CD8-positive, alpha-beta memory T cell (primary cell): ENCODE results near the gene GFER. TPM values are rescaled to one million over a fixed set of nuclear protein-coding genes. Genes with fewer than 3 reads are reported as not detected.
A peak's percentile ranks its signal among the peaks of the same experiment; 100 is the strongest.
"Not testable (repeated sequence)": the region's sequence is repeated elsewhere in the genome, so short reads cannot be mapped to it uniquely, and the experiment has no call there.

Source experiments
- CTCF ChIA-PET: fragments of 350-600 bp; sonication (Branson Sonifier 250); formaldehyde crosslinking; loops from one replicate; lab custom pipeline; 2021; ENCODE audit warnings: antibody characterized with exemption; lab: Charles Lee
- POLR2A ChIA-PET: fragments of 350-600 bp; sonication (Branson Sonifier 250); formaldehyde crosslinking; loops from one replicate; lab custom pipeline; 2021; ENCODE audit warnings: antibody characterized with exemption; lab: Charles Lee
- DNase-seq, 5 donors: peaks; one replicate each; pipeline versions ENCODE4 v3.0.0 to v3.0.0-alpha.2; 2020 to 2022; ENCODE audit warnings: mixed read lengths in 1 of 5
- H3K27ac ChIP-seq: one replicate; pipeline ENCODE4 v1.7.0; 2013; ENCODE audit warnings: low read depth, mild to moderate bottlenecking, low read length, moderate library complexity
- H3K27me3 ChIP-seq: 2 replicates; pipeline ENCODE4 v1.7.0; 2013; ENCODE audit warnings: low read length, mild to moderate bottlenecking; ENCODE audit not compliant: insufficient read depth, poor library complexity, severe bottlenecking
- H3K36me3 ChIP-seq: 2 replicates; pipeline ENCODE4 v1.7.0; 2013; ENCODE audit warnings: mild to moderate bottlenecking, low read length, moderate library complexity; ENCODE audit not compliant: insufficient read depth
- H3K4me1 ChIP-seq: 2 replicates; pipeline ENCODE4 v1.7.0; 2013; ENCODE audit warnings: mild to moderate bottlenecking, low read length, moderate library complexity; ENCODE audit not compliant: insufficient read depth
- H3K4me3 ChIP-seq: 2 replicates; pipeline ENCODE4 v1.7.0; 2013; ENCODE audit warnings: mild to moderate bottlenecking, low read length
- H3K9me3 ChIP-seq: 2 replicates; pipeline ENCODE4 v1.7.0; 2013; ENCODE audit warnings: mild to moderate bottlenecking, low read length
- H3K27ac Mint-ChIP-seq, 8 donors: one replicate each; pipeline ENCODE4 v1.8.0; 2020 to 2021; ENCODE audit warnings: mixed read lengths in 8 of 8, mild to moderate bottlenecking in 6 of 8, inconsistent platforms in 3 of 8, moderate library complexity in 3 of 8
- H3K27me3 Mint-ChIP-seq, 2 donors: one replicate each; pipeline ENCODE4 v1.8.0; 2020 to 2021; ENCODE audit warnings: mixed read lengths in 2 of 2, mild to moderate bottlenecking in 1 of 2, moderate library complexity in 1 of 2
- H3K36me3 Mint-ChIP-seq, 3 donors: one replicate each; pipeline ENCODE4 v1.8.0; 2020 to 2021; ENCODE audit warnings: mixed read lengths in 3 of 3, inconsistent platforms in 1 of 3, mild to moderate bottlenecking in 1 of 3
- H3K4me1 Mint-ChIP-seq, 3 donors: one replicate each; pipeline ENCODE4 v1.8.0; 2020 to 2021; ENCODE audit warnings: mixed read lengths in 3 of 3, inconsistent platforms in 1 of 3, mild to moderate bottlenecking in 1 of 3
- H3K4me3 Mint-ChIP-seq, 7 donors: one replicate each; pipeline ENCODE4 v1.8.0; 2020 to 2021; ENCODE audit warnings: mixed read lengths in 7 of 7, mild to moderate bottlenecking in 6 of 7, moderate library complexity in 4 of 7, inconsistent platforms in 2 of 7
- H3K9me3 Mint-ChIP-seq, 5 donors: one replicate each; pipeline ENCODE4 v1.8.0; 2020 to 2022; ENCODE audit warnings: mixed read lengths in 5 of 5, mild to moderate bottlenecking in 3 of 5, moderate library complexity in 2 of 5, inconsistent platforms in 1 of 5
- polyA plus RNA-seq: library from polyadenylated mRNA; unstranded; fragments of 300-500 nt; fragmentation: Illumina TruSeq; gene quantifications from one replicate; pipeline ENCODE4 v1.2.3, GENCODE V29; 2021
- total RNA-seq, 2 experiments: library from RNA; stranded (reverse); gene quantifications; one replicate each; pipeline ENCODE4 v1.2.3, GENCODE V29; 2021

Gene GFER
- total and polyA plus RNA-seq, 3 experiments from 2014 or later, result 38.4 to 50.1 (median 41.7) TPM

DNA sequence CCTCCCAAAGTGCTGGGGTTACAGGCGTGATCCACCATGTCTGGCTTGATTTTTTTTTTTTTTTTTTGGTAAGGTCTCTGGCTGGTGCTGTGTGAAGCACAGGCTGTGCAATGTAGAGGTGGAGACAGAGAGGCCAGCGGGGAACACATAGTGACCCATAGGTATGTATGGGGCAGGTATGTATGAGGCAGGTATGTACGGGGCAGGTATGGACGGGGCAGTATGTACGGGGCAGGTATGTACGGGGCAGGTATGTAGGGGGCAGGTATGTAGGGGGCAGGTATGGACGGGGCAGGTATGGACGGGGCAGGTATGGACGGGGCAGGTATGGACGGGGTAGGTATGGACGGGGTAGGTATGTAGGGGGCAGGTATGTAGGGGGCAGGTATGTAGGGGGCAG is 34.5 kb upstream of the GFER start:
- H3K27ac ChIP-seq, result no peak overlapping the region
- H3K9me3 ChIP-seq, result no peaks in the 10 kb centered on the region
- Mint-ChIP-seq H3K4me3 (no peak overlapping the region), H3K27me3 (no peaks in the 10 kb centered on the region), H3K4me1 (peaks cover 0 to under 1% (median 0%) of the 10 kb centered on the region in 3 donors), H3K27ac (no peak overlapping the region), H3K9me3 (no peaks in the 10 kb centered on the region), H3K36me3 (no peaks in the 10 kb centered on the region)
- H3K27me3 ChIP-seq, result no peaks in the 10 kb centered on the region
- POLR2A ChIA-PET, result interaction anchor here (0.7 kb wide), 1 partner anchor 165 kb away, joined by 5 read pairs; no protein-coding TSS in a partner anchor
- DNase-seq, result no peak
- no peak overlapping the region for H3K4me3 ChIP-seq
- H3K4me1 ChIP-seq, result no peaks in the 10 kb centered on the region
- CTCF ChIA-PET, result no interaction called here
- no peaks in the 10 kb centered on the region for H3K36me3 ChIP-seq

DNA sequence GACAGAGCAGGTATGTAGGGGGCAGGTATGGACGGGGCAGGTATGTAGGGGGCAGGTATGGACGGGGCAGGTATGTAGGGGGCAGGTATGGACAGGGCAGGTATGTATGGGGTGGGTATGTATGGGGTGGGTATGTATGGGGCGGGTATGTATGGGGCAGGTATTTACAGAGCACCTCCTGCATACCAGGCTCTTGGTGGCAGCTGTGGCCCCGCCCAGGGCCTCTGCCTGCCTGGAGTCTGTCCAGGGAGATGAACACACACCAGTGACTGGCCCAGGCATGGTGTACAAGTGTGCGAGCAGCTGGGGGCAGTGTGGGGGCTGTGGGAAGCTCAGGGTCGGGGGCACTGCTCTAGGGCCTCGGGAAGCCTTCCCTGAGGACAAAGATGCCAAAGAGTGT is 33.9 kb upstream of the GFER start:
- CTCF ChIA-PET, result no interaction called here

DNA sequence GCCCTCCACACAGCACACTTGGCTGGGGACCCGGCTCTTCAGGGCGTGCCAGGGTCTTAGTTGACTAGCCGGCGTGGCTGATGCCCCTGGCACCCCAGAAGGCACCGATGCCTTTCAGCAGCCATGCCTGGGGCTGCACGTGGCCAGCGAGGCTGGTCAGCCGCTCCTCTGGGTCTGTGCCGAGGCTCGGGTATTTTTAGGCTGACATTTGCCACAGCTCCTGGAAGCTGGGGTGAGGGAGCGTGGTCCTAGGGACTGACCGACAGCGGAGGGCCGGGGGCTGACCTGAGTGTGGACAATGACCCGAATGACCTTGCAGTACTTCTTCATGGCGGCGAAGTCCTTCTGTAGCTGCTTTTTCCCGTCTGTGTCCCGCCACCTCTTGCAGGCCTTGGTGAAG is 33.4 kb upstream of the GFER start:
- Histone ChIP-seq H3K4me3 (no peak overlapping the region), H3K4me1 (no peaks in the 10 kb centered on the region), H3K9me3 (no peaks in the 10 kb centered on the region), H3K27me3 (no peaks in the 10 kb centered on the region), H3K27ac (no peak overlapping the region), H3K36me3 (no peaks in the 10 kb centered on the region)
- Mint-ChIP-seq H3K27me3 (no peaks in the 10 kb centered on the region), H3K9me3 (no peaks in the 10 kb centered on the region), H3K27ac (no peak overlapping the region), H3K36me3 (no peaks in the 10 kb centered on the region), H3K4me1 (no peaks in the 10 kb centered on the region), H3K4me3 (no peak overlapping the region)
- POLR2A ChIA-PET, result no interaction called here
- CTCF ChIA-PET, result no interaction called here
- no peak for DNase-seq

More for the DNA sequence above, 33.9 kb upstream of the GFER start:
- Mint-ChIP-seq H3K27me3 (no peaks in the 10 kb centered on the region), H3K27ac (no peak overlapping the region), H3K36me3 (no peaks in the 10 kb centered on the region), H3K4me3 (no peak overlapping the region), H3K4me1 (no peaks in the 10 kb centered on the region), H3K9me3 (no peaks in the 10 kb centered on the region)
- H3K27ac ChIP-seq, result no peak overlapping the region
- no peak overlapping the region for H3K4me3 ChIP-seq
- no peaks in the 10 kb centered on the region for H3K9me3 ChIP-seq
- no peak for DNase-seq
- no peaks in the 10 kb centered on the region for H3K36me3 ChIP-seq
- no peaks in the 10 kb centered on the region for H3K4me1 ChIP-seq
- no peaks in the 10 kb centered on the region for H3K27me3 ChIP-seq
- POLR2A ChIA-PET, result no interaction called here

DNA sequence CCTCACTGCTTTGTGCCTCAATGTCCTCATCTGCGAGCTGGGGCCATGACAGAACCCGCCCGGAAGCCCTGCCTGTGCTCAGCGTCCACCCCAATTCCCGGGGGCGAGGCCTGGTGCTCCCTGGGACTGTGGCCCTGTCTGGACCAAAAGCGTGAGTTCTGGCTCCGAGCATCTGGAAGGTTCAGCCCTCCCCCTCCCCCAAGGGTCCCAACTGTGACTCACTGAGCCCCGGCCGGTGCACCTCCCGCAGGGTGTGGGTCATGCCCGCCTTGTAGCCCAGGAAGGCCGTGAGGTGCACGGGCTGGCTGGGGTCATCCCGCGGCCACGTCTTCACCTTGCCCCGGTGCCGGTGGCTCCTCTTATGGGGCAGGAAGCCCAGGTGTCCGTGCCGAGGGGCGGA is 30.3 kb upstream of the GFER start:
- CTCF ChIA-PET, result no interaction called here
- no peak overlapping the region for H3K27ac Mint-ChIP-seq

DNA sequence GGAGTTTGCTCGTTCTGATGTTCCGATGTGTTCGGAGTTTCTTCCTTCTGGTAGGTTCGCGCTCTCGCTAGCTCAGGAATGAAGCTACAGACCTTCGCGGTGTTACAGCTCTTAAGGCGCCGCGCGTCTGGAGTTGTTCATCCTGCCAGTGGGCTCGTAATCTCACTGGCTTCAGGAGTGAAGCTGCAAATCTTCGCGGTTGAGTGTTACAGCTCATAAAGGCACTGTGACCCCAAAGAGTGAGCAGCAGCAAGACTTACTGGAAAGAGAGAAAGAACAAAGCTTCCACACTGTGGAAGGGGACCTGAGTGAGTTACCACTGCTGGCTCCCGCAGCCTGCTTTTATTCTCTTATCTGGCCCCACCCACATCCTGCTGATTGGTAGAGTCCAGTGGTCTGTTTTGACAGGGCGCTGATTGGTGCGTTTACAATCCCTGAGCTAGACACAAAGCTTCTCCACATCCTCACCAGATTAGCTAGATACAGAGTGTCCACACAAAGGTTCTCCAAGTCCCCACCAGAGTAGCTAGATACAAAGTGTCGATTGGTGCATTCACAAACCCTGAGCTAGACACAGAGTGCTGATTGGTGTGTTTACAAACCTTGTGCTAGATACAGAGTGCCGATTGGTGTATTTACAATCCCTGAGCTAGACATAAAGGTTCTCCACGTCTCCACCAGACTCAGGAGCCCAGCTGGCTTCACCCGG is 26.4 kb upstream of the GFER start:
- DNase-seq, result not testable (repeated sequence)
- peaks cover 23 to 32% (median 27%) of the 10 kb centered on the region in 3 donors for H3K4me1 Mint-ChIP-seq
- CTCF ChIA-PET, result interaction anchor here (1.1 to 2.6 kb wide), 3 partner anchors 11 to 29 kb away, joined by 3 to 7 read pairs (median 6); partner anchors contain the start of gene MSRB1

More for the DNA sequence above, 30.3 kb upstream of the GFER start:
- Histone ChIP-seq H3K9me3 (no peaks in the 10 kb centered on the region), H3K27me3 (no peaks in the 10 kb centered on the region), H3K36me3 (no peaks in the 10 kb centered on the region), H3K4me1 (peaks cover under 1% of the 10 kb centered on the region), H3K4me3 (no peak overlapping the region), H3K27ac (no peak overlapping the region)
- no peak for DNase-seq
- Mint-ChIP-seq H3K4me3 (no peak overlapping the region), H3K4me1 (no peaks in the 10 kb centered on the region), H3K27me3 (no peaks in the 10 kb centered on the region), H3K9me3 (no peaks in the 10 kb centered on the region), H3K36me3 (no peaks in the 10 kb centered on the region)
- POLR2A ChIA-PET, result no interaction called here

DNA sequence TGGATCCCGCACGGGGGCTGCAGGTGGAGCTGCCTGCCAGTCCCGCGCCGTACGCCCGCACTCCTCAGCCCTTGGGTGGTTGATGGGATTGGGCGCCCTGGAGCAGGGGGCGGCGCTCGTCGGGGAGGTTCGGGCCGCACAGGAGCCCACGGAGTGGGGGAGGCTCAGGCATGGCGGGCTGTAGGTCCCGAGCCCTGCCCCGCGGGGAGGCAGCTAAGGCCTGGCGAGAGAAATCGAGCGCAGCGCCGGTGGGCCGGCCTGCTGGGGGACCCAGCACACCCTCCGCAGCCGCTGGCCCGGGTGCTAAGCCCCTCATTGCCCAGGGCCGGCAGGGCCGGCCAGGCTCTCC is 25.9 kb upstream of the GFER start:
- H3K4me1 Mint-ChIP-seq, result peaks cover 27 to 38% (median 32%) of the 10 kb centered on the region in 3 donors
- POLR2A ChIA-PET, result interaction anchor here (0.8 kb wide), 1 partner anchor 14 kb away, joined by 4 read pairs; the partner anchor contains the start of gene TBL3
- H3K27me3 ChIP-seq, H3K27me3 Mint-ChIP-seq, H3K27ac ChIP-seq, H3K4me3 ChIP-seq, H3K9me3 ChIP-seq, H3K27ac Mint-ChIP-seq, H3K9me3 Mint-ChIP-seq, DNase-seq: not testable (repeated sequence)
- H3K4me3 Mint-ChIP-seq, result peak overlapping the region in 1 of 7 donors; percentile 18
- Histone ChIP-seq H3K36me3 (peaks cover 18% of the 10 kb centered on the region), H3K4me1 (peaks cover 38% of the 10 kb centered on the region)
- peaks cover 0 to 30% (median 6%) of the 10 kb centered on the region in 3 donors for H3K36me3 Mint-ChIP-seq
- CTCF ChIA-PET, result interaction anchor here (1.1 to 2.6 kb wide), 3 partner anchors 12 to 29 kb away, joined by 3 to 7 read pairs (median 6); partner anchors contain the start of gene MSRB1

More for the DNA sequence above, 26.4 kb upstream of the GFER start:
- H3K27me3 Mint-ChIP-seq, H3K9me3 ChIP-seq, H3K27me3 ChIP-seq, H3K9me3 Mint-ChIP-seq, H3K27ac ChIP-seq, H3K4me3 ChIP-seq: not testable (repeated sequence)
- POLR2A ChIA-PET, result interaction anchor here (0.7 kb wide), 1 partner anchor 175 kb away, joined by 5 read pairs; the partner anchor contains the start of gene NUBP2
- peaks cover 0 to 25% (median 6%) of the 10 kb centered on the region in 3 donors for H3K36me3 Mint-ChIP-seq
- Histone ChIP-seq H3K36me3 (peaks cover 13% of the 10 kb centered on the region), H3K4me1 (peaks cover 33% of the 10 kb centered on the region)
- H3K27ac Mint-ChIP-seq, result peak overlapping the region in 1 of 8 donors; percentile 38
- H3K4me3 Mint-ChIP-seq, result peak overlapping the region in 1 of 7 donors; percentile 18

DNA sequence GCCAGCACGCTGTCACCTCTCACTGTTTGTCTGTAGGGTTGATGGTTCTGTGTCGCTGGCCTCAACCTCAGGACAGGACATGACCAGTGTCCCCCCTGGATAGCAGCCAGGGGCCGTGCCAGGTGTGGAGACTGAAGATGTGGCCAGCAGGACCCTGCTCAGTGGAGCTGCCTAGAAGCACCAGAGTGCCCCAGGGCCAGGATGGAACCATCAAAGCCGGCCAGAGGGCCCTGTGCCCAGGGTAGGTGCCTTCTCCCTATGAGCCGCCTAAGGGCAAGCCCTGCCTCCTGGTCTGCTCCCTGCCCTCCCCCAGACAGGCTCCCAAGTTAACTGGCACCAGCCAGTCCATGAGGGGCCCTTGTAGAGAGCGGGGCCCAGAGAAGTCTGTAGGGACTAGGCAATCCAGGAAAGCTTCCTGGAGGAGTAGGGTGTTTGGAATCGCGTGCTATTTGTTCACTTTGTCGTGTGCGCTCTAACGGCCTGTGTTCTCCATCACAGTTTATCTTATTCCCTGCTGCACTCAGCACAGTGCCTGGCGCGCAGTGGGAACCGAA is 25.2 kb upstream of the GFER start:
- H3K4me3 ChIP-seq, result peak overlapping the region; percentile 78
- no peak for DNase-seq
- H3K4me3 Mint-ChIP-seq, result peak overlapping the region in 6 of 7 donors; percentile 78 to 91 (median 88)
- H3K27ac ChIP-seq, result peak overlapping the region; percentile 73
- H3K4me1 Mint-ChIP-seq, result peaks cover 34 to 44% (median 39%) of the 10 kb centered on the region in 3 donors
- ChIA-PET POLR2A (interaction anchor here (0.8 kb wide), 1 partner anchor 13 kb away, joined by 4 read pairs; the partner anchor contains the start of gene TBL3), CTCF (interaction anchor here (1.0 to 2.6 kb wide), 4 partner anchors 12 to 45 kb away, joined by 4 to 7 read pairs (median 6); partner anchors contain the start of genes MSRB1 and TBL3)
- peaks cover 22% of the 10 kb centered on the region for H3K36me3 ChIP-seq
- H3K9me3 ChIP-seq, result no peaks in the 10 kb centered on the region
- H3K27me3 Mint-ChIP-seq, result peaks cover 0 to 1% of the 10 kb centered on the region in 2 donors
- no peaks in the 10 kb centered on the region for H3K27me3 ChIP-seq
- peaks cover 0 to 37% (median 8%) of the 10 kb centered on the region in 3 donors for H3K36me3 Mint-ChIP-seq
- H3K9me3 Mint-ChIP-seq, result no peaks in the 10 kb centered on the region
- peak overlapping the region in 4 of 8 donors; percentile 68 to 98 (median 80) for H3K27ac Mint-ChIP-seq
- peaks cover 44% of the 10 kb centered on the region for H3K4me1 ChIP-seq
